ENCODE results near the gene DENND1A.

GRCh38 chr9:123680352-123680751, 249.6 kb downstream of the DENND1A start:
- TF ChIP-seq EP300 (IDR thresholded peaks at IDR 0.05) = no peak
- TF ChIP-seq CTCF (IDR thresholded peaks at IDR 0.05) = no peak
- no peak for TF ChIP-seq POLR2A (IDR thresholded peaks at IDR 0.05)
